Body of pancreas (tissue), 4 donors: ENCODE measurements around the gene UPF3A. TPM values are rescaled to one million over a fixed set of nuclear protein-coding genes. Genes with fewer than 3 reads are reported as not detected.

ENCODE experiments used
- ATAC-seq: fragments of 150-250 bp; one replicate; pipeline ENCODE4 v1.9.1; 2016
- DNase-seq, 4 donors: peaks; one replicate each; pipeline ENCODE4 v3.0.0-alpha.2; 2019
- H3K27ac ChIP-seq, 4 donors: fragments of 200-600 bp; sonication (generic); 1 replicate in 3 of 4; 2 replicates in 1 of 4; pipeline versions ENCODE4 v1.5.1 to v1.6.1; 2016 to 2019; ENCODE audit warnings: mild to moderate bottlenecking in 1 of 4, mixed read lengths in 1 of 4, moderate library complexity in 1 of 4
- H3K27me3 ChIP-seq, 2 donors: fragments of 200-600 bp; sonication (generic); one replicate each; pipeline ENCODE4 v1.6.0; 2016; ENCODE audit warnings: mild to moderate bottlenecking in 1 of 2
- H3K36me3 ChIP-seq, 2 donors: fragments of 200-600 bp; sonication (generic); replicated peaks in 1 of 2; 2 replicates each; pipeline ENCODE4 v1.5.1; 2016; ENCODE audit warnings: low read depth in 2 of 2; ENCODE audit not compliant: insufficient read depth in 1 of 2
- H3K4me1 ChIP-seq: fragments of 200-600 bp; sonication (generic); one replicate; pipeline ENCODE4 v1.6.0; 2016
- H3K4me3 ChIP-seq, 2 donors: fragments of 200-600 bp; sonication (generic); 1 replicate in 1 of 2; 2 replicates in 1 of 2; pipeline ENCODE4 v1.5.1; 2016 to 2019
- H3K9me3 ChIP-seq, 3 donors: fragments of 200-600 bp; sonication (generic); 1 replicate in 2 of 3; 2 replicates in 1 of 3; pipeline ENCODE4 v1.5.1; 2016
- CTCF ChIP-seq, 7 experiments: fragments of 450-650 bp in 4 of 7; fragments of 200-600 bp in 3 of 7; sonication (generic) in 3 of 7; IDR thresholded peaks; one replicate each; pipeline ENCODE4 v1.5.1; 2016 to 2019; ENCODE audit warnings: antibody characterized with exemption in 7 of 7
- POLR2A ChIP-seq, 3 donors: fragments of 450-650 bp; IDR thresholded peaks; one replicate each; pipeline ENCODE4 v1.6.1; 2016; ENCODE audit warnings: antibody characterized with exemption in 3 of 3, mild to moderate bottlenecking in 2 of 3
- WGBS, 2 donors: methylation state at CpG; one replicate each; pipeline ENCODE4 v1.1.5; 2017; 5-methylcytosine and 5-hydroxymethylcytosine counted together
- intact Hi-C: fragments of 100-400 bp; cut with DNase I; formaldehyde crosslinking; loops from one replicate; pipeline ENCODE4 v1.15.1; 2023
- total RNA-seq, 2 donors: library from RNA; depleted of rRNA; stranded (reverse); fragments of >200 nt; gene quantifications; one replicate each; pipeline ENCODE4 v1.1.0, GENCODE V29; 2016

UPF3A gene
- total RNA-seq, 2 donors from 2014 or later: 33.9 to 35.8 TPM

DNA sequence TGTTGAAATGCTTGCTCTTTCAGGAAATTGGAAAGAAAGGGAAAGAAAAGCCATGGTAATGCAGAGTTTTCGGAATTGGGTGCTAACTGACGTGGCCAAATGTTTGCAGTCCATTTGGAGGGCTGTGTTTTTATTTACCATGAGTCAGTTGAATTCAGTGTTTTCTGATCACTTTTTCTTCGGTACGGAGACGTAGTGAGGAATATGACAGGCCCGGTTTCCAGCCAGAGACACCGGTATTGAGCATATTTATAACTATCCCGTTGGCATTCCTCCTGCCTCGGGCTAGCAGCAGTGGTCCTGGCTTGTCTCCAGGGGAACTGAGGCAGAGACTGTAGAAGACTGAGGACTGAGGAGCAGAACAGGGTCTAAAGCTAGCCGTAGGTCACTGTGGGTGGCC is 45.7 kb upstream of the UPF3A start:
- H3K9me3 ChIP-seq: no peaks in the 10 kb centered on the region
- H3K4me1 ChIP-seq: peaks cover 12% of the 10 kb centered on the region
- ATAC-seq: no peak
- peaks cover 13 to 23% of the 10 kb centered on the region in 2 donors for H3K36me3 ChIP-seq
- peak overlapping the region in 3 of 4 donors; percentile 79 to 91 (median 80) for H3K27ac ChIP-seq
- peak overlapping the region; percentile 61 to 85 for H3K4me3 ChIP-seq
- no peak for DNase-seq
- H3K27me3 ChIP-seq: no peaks in the 10 kb centered on the region
- TF ChIP-seq POLR2A (IDR thresholded peaks at IDR 0.05) (no peak), CTCF (IDR thresholded peaks at IDR 0.05) (no peak)
- intact Hi-C loops: no loop called here
- WGBS, 2 donors: 4 to 6% methylated on average over 10 of the region's 10 CpGs

GRCh38 chr13:114236227-114236626 is 45.2 kb upstream of the UPF3A start:
- Histone ChIP-seq H3K9me3 (no peaks in the 10 kb centered on the region), H3K36me3 (peaks cover 18 to 27% of the 10 kb centered on the region in 2 donors), H3K4me3 (no peak overlapping the region), H3K4me1 (peaks cover 12% of the 10 kb centered on the region), H3K27ac (peak overlapping the region in 1 of 4 donors; percentile 80), H3K27me3 (no peaks in the 10 kb centered on the region)
- DNase-seq: no peak
- ATAC-seq: no peak
- 47 to 48% methylated on average over 4 of the region's 4 CpGs for WGBS, 2 donors
- intact Hi-C loops: no loop called here
- no peak for TF ChIP-seq POLR2A (IDR thresholded peaks at IDR 0.05)
- no peak for TF ChIP-seq CTCF (IDR thresholded peaks at IDR 0.05)

DNA sequence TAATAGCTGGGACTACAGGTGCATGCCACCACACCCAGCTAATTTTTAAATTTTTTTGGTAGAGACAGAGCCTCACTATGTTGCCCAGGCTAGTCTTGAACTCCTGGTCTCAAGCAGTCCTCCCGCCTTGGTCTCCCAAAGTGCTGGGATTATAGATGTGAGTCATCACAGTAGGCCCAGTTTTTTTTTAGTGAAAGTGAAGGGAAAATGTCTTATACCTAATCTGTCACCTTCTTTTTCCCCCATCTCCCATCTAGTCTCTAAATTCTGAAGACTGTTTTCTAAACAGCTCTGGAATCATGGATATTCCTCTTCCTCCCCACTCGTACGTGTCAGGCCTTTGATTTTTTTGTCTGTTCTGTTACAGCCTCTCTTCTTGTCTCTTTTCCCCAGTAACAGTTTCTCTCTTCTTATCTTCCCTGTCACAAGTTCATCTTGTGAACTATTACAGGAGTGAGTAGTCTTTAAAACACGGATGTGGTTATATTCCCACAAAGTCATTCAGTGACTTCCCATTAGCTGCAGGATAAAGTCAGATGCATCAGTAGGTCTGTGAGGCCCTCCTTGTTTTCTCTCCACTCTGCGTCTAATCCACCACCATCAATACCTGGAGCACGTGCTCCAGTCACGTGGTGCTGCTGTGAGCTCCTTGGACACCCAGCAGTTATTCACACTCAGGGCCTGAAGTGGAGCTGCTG is 43.8 kb upstream of the UPF3A start:
- Histone ChIP-seq H3K4me3 (no peak overlapping the region), H3K36me3 (peaks cover 27 to 39% of the 10 kb centered on the region in 2 donors), H3K27ac (no peak overlapping the region), H3K27me3 (no peaks in the 10 kb centered on the region), H3K4me1 (peaks cover 12% of the 10 kb centered on the region), H3K9me3 (no peaks in the 10 kb centered on the region)
- intact Hi-C loops: no loop called here
- ATAC-seq: no peak
- DNase-seq: no peak
- TF ChIP-seq CTCF (IDR thresholded peaks at IDR 0.05): no peak
- TF ChIP-seq POLR2A (IDR thresholded peaks at IDR 0.05): no peak
- 77 to 86% methylated on average over 7 of the region's 7 CpGs for WGBS, 2 donors

DNA sequence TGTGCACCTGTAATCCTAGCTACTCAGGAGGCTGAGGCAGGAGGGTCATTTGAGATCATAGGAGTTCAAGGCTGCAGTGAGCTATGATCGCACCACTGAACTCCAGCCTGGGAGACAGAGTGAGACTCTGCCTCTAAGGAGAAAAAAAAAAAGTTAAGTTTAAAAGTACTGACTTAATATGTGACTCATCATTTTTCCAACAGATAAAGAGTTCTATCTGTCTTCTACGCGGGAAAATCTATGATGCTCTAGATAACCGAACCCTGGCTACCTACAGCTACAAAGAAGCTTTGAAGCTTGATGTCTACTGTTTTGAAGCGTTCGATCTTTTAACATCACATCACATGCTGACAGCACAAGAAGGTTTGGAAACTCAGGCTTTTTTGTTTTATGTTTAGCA is 39.5 kb upstream of the UPF3A start:
- ATAC-seq (no peak), DNase-seq (no peak)
- Histone ChIP-seq H3K9me3 (no peaks in the 10 kb centered on the region), H3K36me3 (peaks cover 33 to 63% of the 10 kb centered on the region in 2 donors), H3K4me1 (no peaks in the 10 kb centered on the region), H3K27me3 (no peaks in the 10 kb centered on the region), H3K4me3 (no peak overlapping the region), H3K27ac (no peak overlapping the region)
- TF ChIP-seq POLR2A (IDR thresholded peaks at IDR 0.05): no peak
- WGBS, 2 donors: 78 to 84% methylated on average over 6 of the region's 6 CpGs
- intact Hi-C loops: no loop called here

DNA sequence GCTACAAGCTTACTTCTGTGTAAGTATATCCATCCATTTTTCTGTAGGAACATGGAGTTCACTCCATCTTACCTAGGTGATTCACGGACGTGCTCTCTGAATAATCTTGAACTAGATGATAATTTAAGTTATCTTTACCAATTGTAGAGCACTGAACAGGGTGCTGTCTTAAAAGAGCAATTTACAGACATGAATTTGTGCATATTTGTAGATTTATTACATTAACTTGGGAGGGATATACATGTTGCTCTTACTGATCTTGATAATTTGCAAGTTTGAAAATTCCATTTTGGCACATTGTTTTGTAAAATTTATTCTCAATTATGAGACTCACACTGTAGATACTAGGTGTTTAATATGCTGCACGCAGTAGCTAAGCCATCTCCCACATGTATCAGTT is 37.4 kb upstream of the UPF3A start:
- no peak overlapping the region for H3K27ac ChIP-seq
- TF ChIP-seq POLR2A (IDR thresholded peaks at IDR 0.05) (no peak), CTCF (IDR thresholded peaks at IDR 0.05) (no peak)
- intact Hi-C loops: no loop called here
- WGBS, 2 donors: 91 to 97% methylated on average over 3 of the region's 3 CpGs
- H3K9me3 ChIP-seq: no peaks in the 10 kb centered on the region
- H3K4me3 ChIP-seq: no peak overlapping the region
- no peak for DNase-seq
- no peaks in the 10 kb centered on the region for H3K4me1 ChIP-seq
- H3K36me3 ChIP-seq: peaks cover 24 to 62% of the 10 kb centered on the region in 2 donors
- no peaks in the 10 kb centered on the region for H3K27me3 ChIP-seq
- no peak for ATAC-seq
